ENCODE measurements around the gene C6orf136. TPM values are rescaled to one million over a fixed set of nuclear protein-coding genes. Genes with fewer than 3 reads are reported as not detected.
"Not testable (repeated sequence)": the region's sequence is repeated elsewhere in the genome, so short reads cannot be mapped to it uniquely, and the experiment has no call there.

C6orf136 gene, protein sequence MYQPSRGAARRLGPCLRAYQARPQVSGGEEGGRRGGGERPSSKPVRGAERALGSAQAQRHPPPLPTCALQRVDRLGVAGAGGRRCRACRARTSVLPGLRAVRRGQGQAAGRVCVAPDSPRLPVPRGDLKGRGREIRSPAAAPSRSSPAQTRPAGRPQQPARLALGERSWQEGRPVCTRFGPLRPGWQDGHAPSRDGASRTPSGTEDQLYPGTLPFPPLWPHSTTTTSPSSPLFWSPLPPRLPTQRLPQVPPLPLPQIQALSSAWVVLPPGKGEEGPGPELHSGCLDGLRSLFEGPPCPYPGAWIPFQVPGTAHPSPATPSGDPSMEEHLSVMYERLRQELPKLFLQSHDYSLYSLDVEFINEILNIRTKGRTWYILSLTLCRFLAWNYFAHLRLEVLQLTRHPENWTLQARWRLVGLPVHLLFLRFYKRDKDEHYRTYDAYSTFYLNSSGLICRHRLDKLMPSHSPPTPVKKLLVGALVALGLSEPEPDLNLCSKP
- 21.6 and 35.6 TPM in 2 replicates for total RNA-seq

- H3K4me1 Mint-ChIP-seq = peaks cover 35% of the 10 kb centered on the region
- ATAC-seq (ENCODE audit: low read depth) = peak; percentile 78
- H3K9me3 Mint-ChIP-seq = no peaks in the 10 kb centered on the region
- peak within 1 kb of the TSS; percentile 91 for H3K4me3 Mint-ChIP-seq
- DNase-seq = peak; percentile 82
- peaks cover 52% of the 10 kb centered on the region for H3K36me3 Mint-ChIP-seq (ENCODE audit: low read depth)
- CTCF ChIA-PET = interaction anchor here (0.7 to 2.3 kb wide), 3 partner anchors 33 to 84 kb away, joined by 3 to 5 read pairs (median 4); no protein-coding TSS in a partner anchor
- H3K27ac Mint-ChIP-seq = peak within 1 kb of the TSS; percentile 90
- POLR2A ChIA-PET = interaction anchor here (0.6 to 1.7 kb wide), 7 partner anchors 9 to 309 kb away, joined by 3 to 10 read pairs (median 3); partner anchors contain the start of genes MRPS18B and PPP1R10
- TF ChIP-seq CTCF (IDR thresholded peaks at IDR 0.05) = no peak
- intact Hi-C loops (cut with micrococcal nuclease) = loop anchor here (1.0 to 2.0 kb wide), 7 partner anchors 20 to 157 kb away; partner anchors contain the start of genes ABCF1, ATAT1, DHX16 and GNL1
- no peaks in the 10 kb centered on the region for H3K27me3 Mint-ChIP-seq
These were observed at the start of gene C6orf136 for GRCh38 chr6:30646450-30647241. Gene C6orf136, plus strand, starts transcription at chr6:30647133. Its CDS starts 99 bp downstream, at chr6:30647232.

- H3K27ac Mint-ChIP-seq, H3K27me3 Mint-ChIP-seq: not testable (repeated sequence)
- POLR2A ChIA-PET = interaction anchor here (0.6 to 6.3 kb wide), 11 partner anchors 12 to 284 kb away, joined by 3 to 75 read pairs (median 4); partner anchors contain the start of genes ABCF1, DHX16, MRPS18B and PPP1R10
These were observed 49.4 kb upstream of the C6orf136 start for GRCh38 chr6:30597315-30598144.

DNA sequence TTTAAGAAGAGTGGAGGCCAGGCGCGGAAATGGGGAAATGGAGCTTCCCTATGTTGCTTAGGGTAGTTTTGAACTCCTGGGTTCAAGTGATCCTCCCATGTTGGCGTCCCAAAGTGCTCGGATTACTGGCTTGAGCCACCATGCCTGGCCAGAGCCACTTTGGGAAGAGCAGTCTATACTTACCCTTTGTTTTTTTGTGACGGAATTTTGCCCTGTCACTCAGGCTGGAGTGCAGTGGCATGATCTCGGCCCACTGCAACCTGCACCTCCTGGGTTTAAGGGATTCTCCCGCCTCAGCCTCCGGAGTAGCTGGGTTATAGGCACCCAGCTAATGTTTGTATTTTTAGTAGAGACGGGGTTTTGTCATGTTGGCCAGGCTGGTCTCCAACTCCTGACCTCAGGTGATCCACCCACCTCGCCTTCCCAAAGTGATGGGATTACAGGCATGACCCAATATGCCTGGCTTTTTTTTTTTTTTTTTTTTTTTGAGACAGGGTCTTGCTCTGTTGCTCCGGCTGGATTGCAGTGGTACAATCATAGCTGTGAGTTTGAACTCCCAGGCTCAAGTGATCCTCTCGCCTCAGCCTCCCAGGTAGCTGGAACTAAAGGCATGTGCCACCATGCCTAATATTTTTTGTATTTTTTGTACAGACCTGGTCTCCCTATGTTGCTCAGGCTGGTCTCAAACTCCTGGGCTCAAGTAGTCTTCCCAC, 47.9 kb upstream of the C6orf136 start:
- no peak for TF ChIP-seq CTCF (IDR thresholded peaks at IDR 0.05)
- Mint-ChIP-seq H3K27ac (no peak overlapping the region), H3K36me3 (ENCODE audit: low read depth) (peaks cover 62% of the 10 kb centered on the region)

More at GRCh38 chr6:30597315-30598144, 49.4 kb upstream of the C6orf136 start:
- peak; percentile 94 for ATAC-seq (ENCODE audit: low read depth)
- H3K4me3 Mint-ChIP-seq, H3K4me1 Mint-ChIP-seq, H3K9me3 Mint-ChIP-seq: not testable (repeated sequence)
- CTCF ChIA-PET = interaction anchor here (0.6 to 7.4 kb wide), 23 partner anchors 10 to 162 kb away, joined by 3 to 171 read pairs (median 4); partner anchors contain the start of genes DHX16 and MRPS18B
- peaks cover 59% of the 10 kb centered on the region for H3K36me3 Mint-ChIP-seq (ENCODE audit: low read depth)
- peak; percentile 57 for DNase-seq
- intact Hi-C loops (cut with micrococcal nuclease) = loop anchor here (1.0 kb wide), 3 partner anchors 56 to 144 kb away; no protein-coding TSS in a partner anchor
- peak; percentile 72 for TF ChIP-seq CTCF (IDR thresholded peaks at IDR 0.05)

More for the DNA sequence above, 47.9 kb upstream of the C6orf136 start:
- ATAC-seq (ENCODE audit: low read depth) = no peak
- intact Hi-C loops (cut with micrococcal nuclease) = no loop called here
- no peak overlapping the region for H3K4me3 Mint-ChIP-seq
- no peaks in the 10 kb centered on the region for H3K27me3 Mint-ChIP-seq
- DNase-seq = no peak
- H3K4me1 Mint-ChIP-seq = peaks cover 9% of the 10 kb centered on the region
- no peaks in the 10 kb centered on the region for H3K9me3 Mint-ChIP-seq
- ChIA-PET CTCF (interaction anchor here (0.9 to 7.4 kb wide), 5 partner anchors 15 to 116 kb away, joined by 4 to 171 read pairs (median 4); no protein-coding TSS in a partner anchor), POLR2A (interaction anchor here (0.7 to 6.3 kb wide), 8 partner anchors 11 to 117 kb away, joined by 3 to 75 read pairs (median 4); partner anchors contain the start of genes ABCF1, GNL1, MRPS18B and PPP1R10)
